GM18498 (cell line): ENCODE measurements around the gene ADGRA1.
"Not testable (repeated sequence)": the region's sequence is repeated elsewhere in the genome, so short reads cannot be mapped to it uniquely, and the experiment has no call there.

ENCODE experiments used
- ATAC-seq: cut with Tn5 transposase; IDR thresholded peaks from one replicate; pipeline ENCODE4 v1.9.1; 2021; ENCODE audit warnings: mild to moderate bottlenecking, moderate library complexity; ENCODE audit not compliant: unreplicated experiment

ADGRA1 gene

DNA sequence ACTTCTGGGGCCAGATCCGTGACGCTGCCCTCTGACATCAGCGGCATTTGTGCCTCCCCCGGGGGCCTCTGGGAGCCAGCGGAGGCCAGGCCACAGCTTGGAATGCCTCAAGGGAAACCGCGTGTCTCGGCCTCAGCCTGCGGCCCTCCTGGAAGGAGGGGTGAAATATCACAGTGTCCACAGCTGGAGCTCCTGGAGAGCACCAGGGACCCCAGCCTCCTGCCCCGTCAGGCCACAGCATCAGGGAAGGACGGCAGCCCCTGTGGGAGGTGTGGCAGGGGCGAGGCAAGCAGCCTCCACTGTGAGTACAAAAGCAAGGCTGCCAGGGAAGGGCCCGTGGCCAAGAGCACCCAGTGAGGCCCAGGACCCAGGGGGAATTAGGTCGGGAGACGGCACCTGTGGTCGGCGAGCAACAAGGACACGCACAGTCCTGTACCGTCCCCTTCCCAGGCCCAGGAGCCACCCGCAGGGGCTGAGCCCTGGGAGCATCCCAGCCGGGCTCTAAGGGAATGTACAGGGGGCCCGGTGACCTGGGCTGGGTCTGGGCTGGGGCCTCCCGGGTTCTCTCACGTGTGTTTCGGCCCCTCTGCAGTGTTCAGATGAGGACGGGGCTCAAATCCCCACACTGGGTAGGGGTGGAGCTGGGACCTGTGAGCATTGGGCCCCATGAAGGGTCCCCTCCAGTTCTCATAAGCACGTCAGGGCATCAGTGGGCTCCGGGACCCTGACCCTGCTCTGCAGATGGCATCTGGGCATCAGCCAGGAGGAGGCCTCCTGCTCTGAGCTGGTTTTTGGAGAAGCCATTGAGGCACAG, 53.6 kb downstream of the ADGRA1 start:
- ATAC-seq, result no peak

- no peak for ATAC-seq
Measured at GRCh38 chr10:133141958-133142340, 54.2 kb downstream of the ADGRA1 start.

GRCh38 chr10:133142523-133143199, 54.9 kb downstream of the ADGRA1 start:
- ATAC-seq, result no peak

DNA sequence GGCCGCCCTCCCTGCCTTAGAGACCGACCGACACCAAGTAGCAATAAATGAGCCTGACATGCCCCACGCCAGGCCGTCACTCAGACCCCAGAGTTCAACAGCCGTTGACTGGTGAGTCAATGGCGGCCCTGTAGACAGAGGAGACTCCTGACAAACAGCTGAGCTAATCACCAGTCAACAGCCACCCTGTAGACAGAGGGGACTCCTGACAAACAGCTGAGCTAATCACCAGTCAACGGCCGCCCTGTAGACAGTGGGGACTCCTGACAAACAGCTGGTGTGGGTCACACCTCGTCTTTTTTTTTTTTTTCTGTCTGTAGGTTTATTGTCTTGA, 55.4 kb downstream of the ADGRA1 start:
- ATAC-seq, result no peak

DNA sequence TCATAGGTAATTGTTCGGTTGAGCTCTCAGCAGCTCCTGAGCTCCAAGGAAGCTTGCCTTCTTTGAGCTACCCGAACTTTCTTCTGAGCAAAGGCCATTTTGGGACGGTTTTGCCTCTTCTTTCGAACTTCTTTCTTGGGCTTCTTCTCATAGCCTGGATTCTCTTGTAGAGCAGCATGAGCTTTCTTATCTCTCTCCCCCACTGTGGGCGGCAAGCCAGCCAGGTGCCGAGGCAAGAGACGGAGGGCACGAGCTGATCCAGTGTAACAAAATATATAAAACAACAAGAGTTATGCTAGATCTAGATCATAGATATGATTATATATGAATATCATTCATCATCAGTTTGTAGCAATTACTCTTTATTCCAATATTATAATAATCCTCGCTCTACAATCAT, 55.8 kb downstream of the ADGRA1 start:
- no peak for ATAC-seq

- ATAC-seq, result no peak
Measured at GRCh38 chr10:133144771-133145170, 57.0 kb downstream of the ADGRA1 start.

DNA sequence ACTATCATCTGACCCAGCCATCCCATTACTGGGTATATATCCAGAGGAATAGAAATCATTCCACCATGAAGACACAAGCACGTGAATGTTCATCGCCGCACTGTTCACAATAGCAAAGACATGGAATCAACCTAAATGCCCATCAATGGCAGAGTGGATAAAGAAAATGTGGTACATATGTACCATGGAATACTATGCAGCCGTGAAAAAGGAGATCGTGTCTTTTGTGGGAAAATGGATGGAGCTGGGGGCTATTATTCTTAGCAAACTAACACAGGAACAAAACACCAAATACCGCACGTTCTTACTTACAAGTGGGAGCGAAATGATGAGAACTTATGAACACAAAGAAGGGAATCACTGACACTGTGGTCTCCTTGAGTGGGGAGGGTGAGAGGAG, 62.5 kb downstream of the ADGRA1 start:
- no peak for ATAC-seq

DNA sequence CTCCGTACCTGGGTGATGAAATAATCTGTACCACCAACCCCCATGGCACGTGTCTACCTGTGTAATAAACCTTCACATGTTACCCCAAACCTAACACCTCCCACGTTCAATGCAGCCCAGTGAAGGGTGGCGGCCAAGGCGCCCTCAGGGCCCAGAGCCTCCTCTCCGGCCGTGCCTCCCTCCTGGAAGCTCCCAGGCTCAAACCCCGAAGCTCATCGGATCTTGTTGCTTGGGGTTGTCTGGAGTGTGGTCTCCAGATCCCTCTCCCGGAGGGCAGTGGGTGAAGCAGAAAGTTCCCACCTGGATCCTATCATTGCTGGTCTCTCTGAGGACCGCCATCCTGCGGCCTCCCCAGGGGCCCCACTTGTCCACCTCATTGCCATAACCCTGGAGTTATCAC, 62.9 kb downstream of the ADGRA1 start:
- no peak for ATAC-seq

GRCh38 chr10:133151071-133151470, 63.3 kb downstream of the ADGRA1 start:
- not testable (repeated sequence) for ATAC-seq

GRCh38 chr10:133151543-133151972, 63.8 kb downstream of the ADGRA1 start:
- ATAC-seq, result no peak

DNA sequence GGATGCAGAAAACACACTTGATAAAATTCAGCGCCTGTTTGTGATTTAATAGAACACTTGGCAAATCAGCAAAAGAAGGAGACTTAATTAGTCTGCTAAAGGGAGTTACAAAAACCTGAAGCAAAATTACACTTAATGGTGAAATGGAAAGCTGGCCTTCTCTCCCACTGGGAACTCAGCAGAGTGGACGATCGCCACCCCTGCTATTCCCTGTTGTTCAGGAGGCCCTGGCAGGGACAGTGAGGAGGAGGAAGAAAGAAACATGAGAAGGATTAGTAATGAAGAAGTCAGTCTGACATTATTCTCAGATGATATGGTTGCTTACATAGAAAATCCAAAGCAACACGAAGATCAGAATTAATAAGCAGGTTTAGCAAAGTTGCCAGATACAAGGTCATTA, 66.7 kb downstream of the ADGRA1 start:
- ATAC-seq, result no peak

DNA sequence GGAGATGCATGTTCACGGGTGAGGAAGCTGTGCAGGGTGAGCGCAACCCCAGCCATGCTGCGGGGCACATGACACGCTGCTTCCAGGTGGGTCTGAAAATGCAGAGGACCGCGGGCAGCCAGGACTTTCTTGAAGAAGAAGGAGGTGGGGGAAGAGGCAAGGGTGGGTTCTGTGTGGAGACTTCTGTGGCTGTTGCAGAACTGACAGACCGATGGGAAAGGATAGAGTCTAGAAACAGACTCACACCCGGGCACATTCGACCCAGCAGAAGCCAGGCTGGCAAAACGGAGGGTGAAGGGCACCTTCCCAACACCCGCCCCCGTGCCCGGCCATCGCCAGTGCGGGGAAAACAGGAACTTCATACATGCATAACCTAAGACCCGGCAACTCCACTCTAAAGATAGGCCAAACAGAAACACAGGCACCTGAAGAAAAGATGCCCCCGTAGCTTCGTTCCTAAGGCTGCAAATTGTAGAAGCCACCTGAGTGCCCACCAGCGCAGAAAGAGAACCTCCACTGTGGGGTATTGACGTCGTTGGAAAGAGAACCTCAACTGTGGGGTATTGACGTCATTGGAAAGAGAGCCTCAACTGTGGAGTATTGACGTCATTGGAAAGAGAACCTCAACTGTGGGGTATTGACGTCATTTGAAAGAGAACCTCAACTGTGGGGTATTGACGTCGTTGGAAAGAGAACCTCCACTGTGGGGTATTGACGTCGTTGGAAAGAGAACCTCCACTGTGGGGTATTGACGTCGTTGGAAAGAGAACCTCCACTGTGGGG, 67.5 kb downstream of the ADGRA1 start:
- no peak for ATAC-seq

DNA sequence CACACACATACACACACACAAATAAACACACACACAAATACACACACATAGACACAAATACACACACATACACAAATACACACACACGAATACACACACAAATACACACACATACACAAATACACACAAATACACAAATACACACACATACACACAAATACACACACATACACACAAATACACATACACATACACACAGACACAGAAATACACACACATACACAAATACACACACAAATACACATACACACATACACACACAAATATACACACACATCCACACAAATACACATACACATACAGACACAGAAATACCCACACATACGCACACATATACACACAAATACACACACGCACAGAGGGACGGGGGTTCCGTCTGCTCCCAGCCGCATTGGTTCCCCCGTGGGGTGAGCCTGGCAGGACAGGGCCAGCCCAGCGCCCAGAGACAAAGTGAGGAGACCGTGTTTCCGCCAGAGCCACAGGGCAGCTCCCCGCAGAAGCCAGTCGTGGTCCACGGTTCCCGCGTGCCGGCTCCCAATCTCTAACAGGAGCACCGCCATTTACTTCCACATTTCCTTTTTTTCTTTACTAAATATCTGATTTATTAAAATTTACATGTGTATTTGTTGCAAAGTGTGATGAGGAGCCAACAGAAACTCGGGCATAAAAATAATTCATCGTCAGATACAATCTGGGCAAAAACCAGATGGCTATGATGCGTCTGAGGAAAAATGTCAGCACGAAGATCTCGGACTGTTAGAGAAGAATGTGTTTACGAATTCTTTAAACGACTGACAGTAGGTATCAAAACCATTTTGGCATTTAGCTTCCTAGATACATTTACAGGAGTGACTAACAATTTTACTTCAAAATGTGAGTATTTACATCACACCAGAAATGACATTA, 69.2 kb downstream of the ADGRA1 start:
- ATAC-seq, result no peak

GRCh38 chr10:133157662-133158436, 70.1 kb downstream of the ADGRA1 start:
- ATAC-seq, result no peak

- no peak for ATAC-seq
Measured at GRCh38 chr10:133158437-133158755, 70.7 kb downstream of the ADGRA1 start.

DNA sequence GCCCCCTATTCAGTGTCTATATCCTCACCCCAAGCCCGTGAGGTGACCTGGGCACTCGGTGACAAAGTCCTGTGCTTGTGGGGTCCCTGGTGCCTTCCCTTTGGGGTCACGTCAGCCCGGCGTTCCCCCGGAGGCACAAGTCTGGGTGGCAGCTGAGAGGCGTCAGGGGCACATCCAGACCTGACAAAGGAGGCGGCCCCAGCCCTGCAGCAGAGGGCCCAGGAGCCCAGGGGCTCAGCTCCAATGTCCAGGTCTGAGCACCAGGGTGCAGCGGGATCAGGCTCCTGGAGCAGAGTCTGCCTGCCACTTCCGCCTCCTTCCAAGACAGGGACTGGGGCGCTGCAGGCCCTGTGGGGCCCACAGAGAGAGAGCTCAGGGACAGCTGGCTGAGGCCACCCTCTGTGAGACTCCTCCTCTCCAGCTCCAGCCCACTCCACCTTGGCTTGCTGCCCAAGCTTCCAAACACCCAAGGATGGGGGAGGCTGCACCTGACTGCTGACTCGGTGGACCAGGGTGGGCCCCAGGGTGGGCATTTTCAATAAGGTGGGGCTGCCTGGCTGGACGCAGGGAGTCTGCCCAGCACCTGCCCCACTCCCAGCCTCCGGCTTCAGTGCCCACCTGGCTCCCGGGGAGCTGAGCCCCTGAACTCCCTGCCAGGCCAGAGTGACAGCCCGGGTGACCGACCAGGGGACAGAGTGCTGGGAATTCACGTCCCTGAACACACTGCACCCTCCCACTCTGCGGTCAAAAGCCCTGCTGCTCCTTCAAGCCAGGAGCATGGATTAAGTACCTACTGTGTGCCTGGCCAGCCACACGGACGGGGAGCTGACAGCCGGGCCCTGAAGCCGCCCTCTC, 71.3 kb downstream of the ADGRA1 start:
- ATAC-seq, result no peak

GRCh38 chr10:133159611-133159949, 71.9 kb downstream of the ADGRA1 start:
- ATAC-seq, result no peak

DNA sequence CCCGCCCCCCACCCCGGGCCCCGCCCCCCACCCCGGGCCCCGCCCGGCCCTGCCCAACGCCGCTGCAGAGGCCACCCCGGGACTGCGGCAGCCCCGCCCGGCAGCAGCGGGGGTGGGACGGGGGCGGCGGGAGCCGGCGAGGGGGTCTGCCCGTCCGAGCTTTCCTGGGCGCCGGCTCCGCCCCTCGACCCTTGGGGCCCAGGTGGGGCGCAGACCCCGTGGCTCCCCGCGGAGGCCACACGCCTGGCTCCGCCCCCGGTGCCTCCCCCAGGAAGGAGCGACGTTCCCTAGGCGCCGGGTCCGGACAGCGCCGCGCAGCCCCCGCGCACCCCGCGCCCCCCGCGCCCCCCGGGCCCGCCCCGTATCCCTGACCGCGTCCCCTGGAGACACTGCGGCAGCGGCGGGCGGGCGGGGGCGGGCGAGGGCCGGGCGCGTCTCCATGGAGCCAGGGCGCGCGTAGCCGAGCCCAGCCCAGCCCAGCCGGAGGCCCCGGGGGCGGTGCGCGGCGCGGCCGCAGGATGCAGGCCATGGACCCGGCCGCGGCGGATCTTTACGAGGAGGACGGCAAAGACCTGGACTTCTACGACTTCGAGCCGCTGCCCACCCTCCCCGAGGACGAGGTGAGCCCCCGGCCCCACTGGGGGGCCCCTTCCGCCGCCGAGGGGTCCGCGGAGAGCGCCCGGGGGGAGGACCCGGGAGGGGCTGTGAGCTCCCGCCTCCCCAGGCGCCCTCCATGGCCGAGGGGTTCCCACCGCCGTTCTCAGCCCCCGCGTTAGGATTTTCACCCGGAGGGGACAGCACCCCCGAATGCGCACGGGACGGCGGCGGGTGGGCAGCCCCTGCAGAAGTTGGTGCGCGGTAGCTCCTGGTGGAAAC, 72.5 kb downstream of the ADGRA1 start, which contains the start of gene KNDC1:
TSS of gene KNDC1 (plus strand) at position 270 of the 876 bp plus-strand sequence. CDS start at position 519, 249 bp downstream.
- no peak for ATAC-seq
